Measurements from ENCODE around the gene NDEL1. TPM values are rescaled to one million over a fixed set of nuclear protein-coding genes. Genes with fewer than 3 reads are reported as not detected.

NDEL1 gene
- total RNA-seq, 1 experiment from 2014 or later = 39.2 TPM

GRCh38 chr17:8482546-8482945 lies 46.9 kb downstream of the NDEL1 start:
- CTCF ChIA-PET = no interaction called here
- Histone ChIP-seq H4K20me1 (ENCODE audit: insufficient read depth) (no peaks in the 10 kb centered on the region), H2AFZ (ENCODE audit: low read depth, low read length, poor library complexity, severe bottlenecking) (no peak overlapping the region), H3K4me2 (ENCODE audit: low read length) (no peak overlapping the region), H3K9me2 (ENCODE audit: insufficient read depth) (no peaks in the 10 kb centered on the region), H3K4me1 (ENCODE audit: control insufficient read depth in 1 of 2, insufficient read depth in 2 of 2, low read length in 2 of 2) (no peaks in the 10 kb centered on the region), H3K79me2 (ENCODE audit: insufficient read depth, low read length) (no peaks in the 10 kb centered on the region), H3K4me3 (replicated peaks in 1 of 2; ENCODE audit: low read depth in 1 of 2, low read length in 2 of 2) (no peak overlapping the region), H3K36me3 (ENCODE audit: control insufficient read depth in 1 of 2, insufficient read depth in 2 of 2, low read length in 2 of 2) (peaks cover 34 to 37% of the 10 kb centered on the region in 2 experiments), H3K9ac (ENCODE audit: low read length) (no peak overlapping the region), H3K27ac (ENCODE audit: low read depth, low read length) (no peak overlapping the region), H3K9me3 (ENCODE audit: control insufficient read depth in 1 of 2, insufficient read depth in 1 of 2, low read depth in 1 of 2, low read length in 2 of 2) (peaks cover 5 to 10% of the 10 kb centered on the region in 2 experiments; a peak in 2 of 4 replicates), H3K27me3 (ENCODE audit: insufficient read depth, low read length) (no peaks in the 10 kb centered on the region)
- RAD21 ChIA-PET (ENCODE audit: low non-redundant PET in 1 of 2, low total read pairs in 2 of 2, uncharacterized antibody in 2 of 2, unreplicated experiment in 2 of 2) = no interaction called here
- BruUV-seq (replicated peaks) = no TSS peak
- TF ChIP-seq, protein P1, sequence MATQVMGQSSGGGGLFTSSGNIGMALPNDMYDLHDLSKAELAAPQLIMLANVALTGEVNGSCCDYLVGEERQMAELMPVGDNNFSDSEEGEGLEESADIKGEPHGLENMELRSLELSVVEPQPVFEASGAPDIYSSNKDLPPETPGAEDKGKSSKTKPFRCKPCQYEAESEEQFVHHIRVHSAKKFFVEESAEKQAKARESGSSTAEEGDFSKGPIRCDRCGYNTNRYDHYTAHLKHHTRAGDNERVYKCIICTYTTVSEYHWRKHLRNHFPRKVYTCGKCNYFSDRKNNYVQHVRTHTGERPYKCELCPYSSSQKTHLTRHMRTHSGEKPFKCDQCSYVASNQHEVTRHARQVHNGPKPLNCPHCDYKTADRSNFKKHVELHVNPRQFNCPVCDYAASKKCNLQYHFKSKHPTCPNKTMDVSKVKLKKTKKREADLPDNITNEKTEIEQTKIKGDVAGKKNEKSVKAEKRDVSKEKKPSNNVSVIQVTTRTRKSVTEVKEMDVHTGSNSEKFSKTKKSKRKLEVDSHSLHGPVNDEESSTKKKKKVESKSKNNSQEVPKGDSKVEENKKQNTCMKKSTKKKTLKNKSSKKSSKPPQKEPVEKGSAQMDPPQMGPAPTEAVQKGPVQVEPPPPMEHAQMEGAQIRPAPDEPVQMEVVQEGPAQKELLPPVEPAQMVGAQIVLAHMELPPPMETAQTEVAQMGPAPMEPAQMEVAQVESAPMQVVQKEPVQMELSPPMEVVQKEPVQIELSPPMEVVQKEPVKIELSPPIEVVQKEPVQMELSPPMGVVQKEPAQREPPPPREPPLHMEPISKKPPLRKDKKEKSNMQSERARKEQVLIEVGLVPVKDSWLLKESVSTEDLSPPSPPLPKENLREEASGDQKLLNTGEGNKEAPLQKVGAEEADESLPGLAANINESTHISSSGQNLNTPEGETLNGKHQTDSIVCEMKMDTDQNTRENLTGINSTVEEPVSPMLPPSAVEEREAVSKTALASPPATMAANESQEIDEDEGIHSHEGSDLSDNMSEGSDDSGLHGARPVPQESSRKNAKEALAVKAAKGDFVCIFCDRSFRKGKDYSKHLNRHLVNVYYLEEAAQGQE (IDR thresholded peaks at IDR 0.05; ENCODE audit: low read depth) = no peak
- no peak for TF ChIP-seq SIN3A (IDR thresholded peaks at IDR 0.05; ENCODE audit: low read depth)
- TF ChIP-seq POLR2A (IDR thresholded peaks at IDR 0.05; ENCODE audit: borderline replicate concordance, extremely low read depth, insufficient read depth, insufficient read length) = no peak
- TF ChIP-seq, protein P2, sequence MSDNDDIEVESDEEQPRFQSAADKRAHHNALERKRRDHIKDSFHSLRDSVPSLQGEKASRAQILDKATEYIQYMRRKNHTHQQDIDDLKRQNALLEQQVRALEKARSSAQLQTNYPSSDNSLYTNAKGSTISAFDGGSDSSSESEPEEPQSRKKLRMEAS (IDR thresholded peaks at IDR 0.05) = no peak
- TF ChIP-seq YY1 (IDR thresholded peaks at IDR 0.05; ENCODE audit: extremely low read depth, insufficient replicate concordance, low read depth, low read length) = no peak
- no peak for TF ChIP-seq ATF3 (IDR thresholded peaks at IDR 0.05)
- no peak for TF ChIP-seq JUND (IDR thresholded peaks at IDR 0.05)
- no peak for TF ChIP-seq EZH2 (IDR thresholded peaks at IDR 0.05)
- TF ChIP-seq RAD21 (IDR thresholded peaks at IDR 0.05; ENCODE audit: low read depth) = no peak
- intact Hi-C loops (cut with micrococcal nuclease) = no loop called here
- DNase-seq (ENCODE audit: low read depth, low spot score) (no peak), ATAC-seq (no peak)
- POLR2A ChIA-PET = no interaction called here

All from HCT116 (cell line).